ENCODE results near the gene TCIRG1.

The TCIRG1 gene

DNA sequence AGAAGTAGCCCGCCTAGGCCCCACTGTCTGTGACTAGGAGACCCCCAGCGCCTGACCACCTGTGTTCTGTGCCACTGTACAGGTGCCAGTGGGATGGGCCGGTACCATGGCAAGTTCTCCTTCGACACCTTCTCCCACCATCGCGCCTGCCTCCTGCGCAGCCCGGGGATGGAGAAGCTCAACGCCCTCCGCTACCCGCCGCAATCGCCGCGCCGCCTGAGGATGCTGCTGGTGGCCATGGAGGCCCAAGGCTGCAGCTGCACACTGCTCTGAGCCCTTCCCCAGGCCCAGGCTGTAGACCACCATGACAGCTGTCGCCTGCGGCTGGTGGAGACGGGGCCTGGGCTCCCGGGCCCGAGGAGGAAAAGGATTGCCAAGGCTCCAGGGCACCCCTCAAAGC is 11.2 kb upstream of the TCIRG1 start:
- DNase-seq (ENCODE audit: insufficient read length, low spot score) = no peak
- TF ChIP-seq POU2F2 (IDR thresholded peaks at IDR 0.05; ENCODE audit: low read depth, low read length) = no peak
- TF ChIP-seq PAX5 (IDR thresholded peaks at IDR 0.05; ENCODE audit: insufficient read depth, low read length, severe bottlenecking) = no peak
- no peak for TF ChIP-seq TAF1 (IDR thresholded peaks at IDR 0.05; ENCODE audit: low read depth, low read length)
- TF ChIP-seq POLR2A (IDR thresholded peaks at IDR 0.05; ENCODE audit: low read depth, low read length) = no peak
- no peak for TF ChIP-seq POLR2AphosphoS5 (IDR thresholded peaks at IDR 0.05; ENCODE audit: low read depth, low read length)
- no peak for TF ChIP-seq SPI1 (IDR thresholded peaks at IDR 0.05; ENCODE audit: low read depth, low read length)
- FAIRE-seq = no peak

DNA sequence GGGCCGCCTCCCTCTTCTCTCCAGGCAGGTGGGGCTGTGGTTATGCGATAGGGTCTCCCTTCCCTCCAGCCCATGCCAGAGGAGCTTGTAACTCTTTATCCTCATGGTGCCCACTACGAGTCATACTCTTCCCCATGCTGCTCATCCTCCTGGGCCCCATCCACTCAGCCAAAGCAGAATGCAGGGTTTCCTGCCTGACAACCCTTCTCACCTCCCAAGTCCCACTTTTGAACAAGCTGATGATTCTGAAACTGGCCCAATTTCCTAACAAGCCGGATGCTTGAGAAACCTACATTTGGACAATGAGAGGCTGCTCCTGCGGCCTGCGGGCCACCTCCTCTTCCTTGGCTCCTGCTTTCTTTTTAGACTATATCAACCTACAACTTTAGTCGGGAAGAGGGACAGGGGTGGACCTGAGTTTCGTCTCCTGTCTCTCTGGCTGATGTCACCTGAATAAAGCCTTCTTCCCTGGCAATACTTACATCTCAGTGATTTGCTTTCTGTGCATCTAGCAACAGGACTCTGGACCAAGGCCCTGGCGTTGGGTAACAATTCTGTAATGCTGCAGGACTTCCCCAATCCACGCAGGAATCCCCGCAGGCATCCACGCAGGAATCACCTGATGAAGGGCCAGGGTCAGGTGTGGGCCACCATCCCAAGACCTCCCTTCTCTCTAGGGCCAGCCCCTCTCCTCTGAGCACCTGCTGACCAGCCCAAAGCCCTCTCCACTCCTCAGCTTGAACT is 9.9 kb upstream of the TCIRG1 start:
- DNase-seq (ENCODE audit: insufficient read length, low spot score) = no peak
- TF ChIP-seq TAF1 (IDR thresholded peaks at IDR 0.05; ENCODE audit: low read depth, low read length) (no peak), SPI1 (IDR thresholded peaks at IDR 0.05; ENCODE audit: low read depth, low read length) (no peak), PAX5 (IDR thresholded peaks at IDR 0.05; ENCODE audit: insufficient read depth, low read length, severe bottlenecking) (no peak), POLR2A (IDR thresholded peaks at IDR 0.05; ENCODE audit: low read depth, low read length) (no peak), POLR2AphosphoS5 (IDR thresholded peaks at IDR 0.05; ENCODE audit: low read depth, low read length) (no peak), POU2F2 (IDR thresholded peaks at IDR 0.05; ENCODE audit: low read depth, low read length) (no peak)
- FAIRE-seq = no peak

- DNase-seq (ENCODE audit: insufficient read length, low spot score) (peak; percentile 99), FAIRE-seq (peak; percentile 99)
- TF ChIP-seq POLR2AphosphoS5 (IDR thresholded peaks at IDR 0.05; ENCODE audit: low read depth, low read length) (peak; percentile 76), SPI1 (IDR thresholded peaks at IDR 0.05; ENCODE audit: low read depth, low read length) (peak; percentile 44; the same call in 1 of the 2 replicates), POLR2A (IDR thresholded peaks at IDR 0.05; ENCODE audit: low read depth, low read length) (peak; percentile 63), POU2F2 (IDR thresholded peaks at IDR 0.05; ENCODE audit: low read depth, low read length) (no peak), TAF1 (IDR thresholded peaks at IDR 0.05; ENCODE audit: low read depth, low read length) (0 out of 2 replicates have a peak, but pooled peaks have one; percentile 26), PAX5 (IDR thresholded peaks at IDR 0.05; ENCODE audit: insufficient read depth, low read length, severe bottlenecking) (no peak)
Observed at GRCh38 chr11:68030318-68031143, 8.3 kb upstream of the TCIRG1 start, which contains the start of gene NDUFS8. NDUFS8 (plus strand) TSS chr11:68030681; CDS start chr11:68032152, 1,471 bp downstream.

- no peak for FAIRE-seq
- no peak for DNase-seq (ENCODE audit: insufficient read length, low spot score)
- TF ChIP-seq TAF1 (IDR thresholded peaks at IDR 0.05; ENCODE audit: low read depth, low read length) (no peak), POLR2A (IDR thresholded peaks at IDR 0.05; ENCODE audit: low read depth, low read length) (no peak), SPI1 (IDR thresholded peaks at IDR 0.05; ENCODE audit: low read depth, low read length) (no peak), PAX5 (IDR thresholded peaks at IDR 0.05; ENCODE audit: insufficient read depth, low read length, severe bottlenecking) (no peak), POU2F2 (IDR thresholded peaks at IDR 0.05; ENCODE audit: low read depth, low read length) (no peak), POLR2AphosphoS5 (IDR thresholded peaks at IDR 0.05; ENCODE audit: low read depth, low read length) (no peak)
Observed at GRCh38 chr11:68031144-68031464, 7.7 kb upstream of the TCIRG1 start.

DNA sequence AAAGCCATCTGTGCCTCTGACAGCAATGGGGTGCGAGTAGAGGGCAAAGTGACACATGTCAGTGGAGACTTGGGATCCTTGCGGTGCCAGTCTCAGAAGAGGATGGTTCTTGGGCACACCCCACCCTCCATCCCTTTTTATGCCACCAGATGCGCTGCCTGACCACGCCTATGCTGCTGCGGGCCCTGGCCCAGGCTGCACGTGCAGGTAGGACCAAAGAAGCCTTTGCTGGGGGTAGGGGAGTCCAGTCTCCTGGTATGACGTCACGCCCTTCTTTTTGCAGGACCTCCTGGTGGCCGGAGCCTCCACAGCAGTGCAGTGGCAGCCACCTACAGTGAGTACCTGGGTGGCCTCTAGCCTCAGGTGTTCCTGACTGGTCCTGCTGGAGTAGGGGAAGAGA is 6.8 kb upstream of the TCIRG1 start:
- FAIRE-seq = no peak
- TF ChIP-seq POU2F2 (IDR thresholded peaks at IDR 0.05; ENCODE audit: low read depth, low read length) (no peak), TAF1 (IDR thresholded peaks at IDR 0.05; ENCODE audit: low read depth, low read length) (no peak), POLR2A (IDR thresholded peaks at IDR 0.05; ENCODE audit: low read depth, low read length) (no peak), POLR2AphosphoS5 (IDR thresholded peaks at IDR 0.05; ENCODE audit: low read depth, low read length) (no peak), PAX5 (IDR thresholded peaks at IDR 0.05; ENCODE audit: insufficient read depth, low read length, severe bottlenecking) (no peak)
- DNase-seq (ENCODE audit: insufficient read length, low spot score) = no peak

DNA sequence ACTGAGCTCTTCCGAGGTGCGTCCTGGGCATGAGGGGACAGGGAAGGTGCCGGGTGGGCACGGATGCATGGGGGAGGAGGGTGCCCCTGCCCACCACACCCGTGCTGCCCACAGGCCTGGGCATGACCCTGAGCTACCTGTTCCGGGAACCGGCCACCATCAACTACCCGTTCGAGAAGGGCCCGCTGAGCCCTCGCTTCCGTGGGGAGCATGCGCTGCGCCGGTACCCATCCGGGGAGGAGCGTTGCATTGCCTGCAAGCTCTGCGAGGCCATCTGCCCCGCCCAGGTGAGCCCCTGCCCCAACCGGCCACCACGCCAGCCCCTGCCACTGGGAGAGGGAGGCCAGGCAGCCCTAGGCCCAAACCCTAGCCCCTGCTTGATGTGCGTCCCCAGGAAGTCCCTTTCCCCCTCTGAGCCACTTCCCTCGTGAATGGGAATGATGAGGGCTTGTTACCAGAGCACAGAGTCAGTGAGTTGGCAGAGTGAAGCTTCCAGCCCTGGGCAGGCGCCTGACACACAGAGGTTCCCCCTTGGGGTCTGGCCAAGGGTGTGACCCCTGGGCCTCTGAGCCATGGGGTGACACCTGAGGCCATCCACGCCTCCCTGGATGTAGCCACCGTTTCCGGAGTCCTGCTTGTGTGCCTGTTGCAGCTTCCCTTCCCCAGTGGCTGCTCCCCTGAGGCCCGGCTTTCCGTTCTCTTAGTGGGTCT is 5.7 kb upstream of the TCIRG1 start:
- TF ChIP-seq SPI1 (IDR thresholded peaks at IDR 0.05; ENCODE audit: low read depth, low read length) = no peak
- no peak for TF ChIP-seq PAX5 (IDR thresholded peaks at IDR 0.05; ENCODE audit: insufficient read depth, low read length, severe bottlenecking)
- no peak for DNase-seq (ENCODE audit: insufficient read length, low spot score)
- FAIRE-seq = no peak

- no peak for TF ChIP-seq PAX5 (IDR thresholded peaks at IDR 0.05; ENCODE audit: insufficient read depth, low read length, severe bottlenecking)
- no peak for TF ChIP-seq POLR2AphosphoS5 (IDR thresholded peaks at IDR 0.05; ENCODE audit: low read depth, low read length)
- TF ChIP-seq SPI1 (IDR thresholded peaks at IDR 0.05; ENCODE audit: low read depth, low read length) = no peak
- no peak for TF ChIP-seq POLR2A (IDR thresholded peaks at IDR 0.05; ENCODE audit: low read depth, low read length)
- no peak for TF ChIP-seq POU2F2 (IDR thresholded peaks at IDR 0.05; ENCODE audit: low read depth, low read length)
- TF ChIP-seq TAF1 (IDR thresholded peaks at IDR 0.05; ENCODE audit: low read depth, low read length) = no peak
- no peak for DNase-seq (ENCODE audit: insufficient read length, low spot score)
- no peak for FAIRE-seq
Observed at GRCh38 chr11:68033708-68034045, 5.1 kb upstream of the TCIRG1 start.

- FAIRE-seq = no peak
- DNase-seq (ENCODE audit: insufficient read length, low spot score) = no peak
- TF ChIP-seq TAF1 (IDR thresholded peaks at IDR 0.05; ENCODE audit: low read depth, low read length) (no peak), POLR2AphosphoS5 (IDR thresholded peaks at IDR 0.05; ENCODE audit: low read depth, low read length) (no peak), PAX5 (IDR thresholded peaks at IDR 0.05; ENCODE audit: insufficient read depth, low read length, severe bottlenecking) (no peak), SPI1 (IDR thresholded peaks at IDR 0.05; ENCODE audit: low read depth, low read length) (no peak)
Observed at GRCh38 chr11:68035266-68035876, 3.5 kb upstream of the TCIRG1 start.

All from GM12891 (cell line).